ENCODE measurements around the gene SLC4A1.
A peak's percentile ranks its signal among the peaks of the same experiment; 100 is the strongest.
"Not testable (repeated sequence)": the region's sequence is repeated elsewhere in the genome, so short reads cannot be mapped to it uniquely, and the experiment has no call there.

Gene SLC4A1

GRCh38 chr17:44255915-44256314 is 12.0 kb downstream of the SLC4A1 start:
- DNase-seq: no peak

DNA sequence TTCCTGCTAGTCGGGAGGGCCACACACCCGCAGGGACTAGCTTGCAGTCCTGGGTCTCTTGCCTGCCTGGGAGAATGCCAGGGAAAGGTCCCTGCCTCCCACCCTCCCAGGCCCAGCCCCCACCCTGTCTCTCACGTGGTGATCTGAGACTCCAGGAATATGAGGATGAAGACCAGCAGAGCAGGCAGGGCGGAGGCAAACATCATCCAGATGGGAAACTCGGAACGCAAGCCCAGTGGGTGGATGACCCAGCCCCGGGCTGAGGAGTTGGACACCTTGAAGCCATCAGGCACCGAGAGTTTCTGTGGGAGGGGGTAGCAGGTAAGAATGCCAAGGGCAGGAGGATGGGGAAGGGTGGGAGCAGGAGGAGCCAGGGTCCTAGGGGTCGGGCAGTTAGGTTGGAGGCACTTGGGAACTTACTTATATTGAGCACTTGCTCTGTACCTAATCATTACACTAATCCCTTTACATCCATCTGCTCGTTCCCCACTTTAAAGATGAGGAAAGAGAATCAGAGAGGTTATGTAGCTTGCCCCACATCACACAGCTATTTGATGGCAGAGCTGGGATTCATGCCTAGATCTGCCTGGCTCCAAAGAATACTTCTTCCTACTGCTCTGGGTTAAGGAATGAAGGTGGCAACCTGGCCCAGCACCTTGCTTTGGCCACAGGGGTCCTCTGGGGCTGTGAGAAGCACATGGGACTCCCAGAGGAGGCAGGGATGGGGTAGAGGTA is 13.4 kb downstream of the SLC4A1 start:
- no peak for DNase-seq

DNA sequence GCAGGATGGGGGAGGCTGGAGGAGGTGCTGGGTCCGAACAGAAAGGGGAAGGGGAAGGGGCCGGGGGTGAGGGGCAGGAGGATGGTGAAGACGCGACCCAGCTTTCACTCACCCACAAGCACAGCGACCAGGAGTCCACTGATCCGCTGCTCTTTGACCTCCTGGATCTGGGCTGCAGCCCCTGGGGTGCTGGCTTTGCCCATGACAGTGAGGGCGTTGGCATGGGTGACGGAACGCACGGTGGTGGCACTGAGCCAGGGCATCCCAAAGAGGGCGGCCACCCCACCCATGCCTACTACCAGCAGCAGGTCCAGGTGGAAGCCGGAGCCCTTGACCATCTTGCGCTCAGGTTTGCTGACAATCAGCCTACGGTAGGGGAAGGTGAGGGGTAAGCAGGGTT is 14.9 kb downstream of the SLC4A1 start:
- DNase-seq: no peak

- no peak for DNase-seq
These were observed 16.9 kb downstream of the SLC4A1 start for GRCh38 chr17:44251062-44251461.

DNA sequence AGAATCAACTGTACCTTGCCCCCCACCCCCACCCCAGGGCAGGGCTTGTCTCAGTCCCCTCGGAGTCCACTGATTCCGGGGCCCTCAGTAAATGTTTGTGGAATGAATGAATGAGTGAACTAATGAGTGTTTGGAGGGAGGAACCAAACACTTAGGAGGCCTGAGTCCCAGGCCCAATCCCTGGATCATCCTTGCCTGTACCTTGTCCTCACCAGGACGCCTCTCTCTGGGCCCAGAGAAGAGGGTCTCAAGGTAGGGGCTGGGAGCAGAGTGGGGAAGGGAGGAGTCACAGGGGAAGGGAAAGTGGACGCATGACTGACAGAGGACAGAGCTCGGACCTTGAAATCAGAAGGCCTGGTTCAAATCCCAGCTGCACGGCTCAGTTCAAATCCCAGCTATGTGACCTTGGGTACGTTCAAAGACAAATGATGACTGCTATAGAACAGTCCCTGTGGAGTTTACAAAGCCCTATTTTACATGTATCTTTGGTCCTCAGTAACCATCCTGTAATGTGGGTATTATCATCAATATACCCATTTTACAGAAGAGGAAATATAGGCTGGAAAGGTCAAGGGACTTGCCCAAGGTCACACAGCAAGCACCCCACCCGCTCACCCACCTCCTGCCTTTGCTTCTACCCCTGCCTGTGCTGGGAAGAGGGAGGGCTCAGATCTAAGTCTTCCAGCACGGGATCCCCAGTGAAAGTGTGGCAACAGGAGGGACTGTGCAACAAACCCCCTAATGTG is 18.3 kb downstream of the SLC4A1 start:
- DNase-seq: no peak

DNA sequence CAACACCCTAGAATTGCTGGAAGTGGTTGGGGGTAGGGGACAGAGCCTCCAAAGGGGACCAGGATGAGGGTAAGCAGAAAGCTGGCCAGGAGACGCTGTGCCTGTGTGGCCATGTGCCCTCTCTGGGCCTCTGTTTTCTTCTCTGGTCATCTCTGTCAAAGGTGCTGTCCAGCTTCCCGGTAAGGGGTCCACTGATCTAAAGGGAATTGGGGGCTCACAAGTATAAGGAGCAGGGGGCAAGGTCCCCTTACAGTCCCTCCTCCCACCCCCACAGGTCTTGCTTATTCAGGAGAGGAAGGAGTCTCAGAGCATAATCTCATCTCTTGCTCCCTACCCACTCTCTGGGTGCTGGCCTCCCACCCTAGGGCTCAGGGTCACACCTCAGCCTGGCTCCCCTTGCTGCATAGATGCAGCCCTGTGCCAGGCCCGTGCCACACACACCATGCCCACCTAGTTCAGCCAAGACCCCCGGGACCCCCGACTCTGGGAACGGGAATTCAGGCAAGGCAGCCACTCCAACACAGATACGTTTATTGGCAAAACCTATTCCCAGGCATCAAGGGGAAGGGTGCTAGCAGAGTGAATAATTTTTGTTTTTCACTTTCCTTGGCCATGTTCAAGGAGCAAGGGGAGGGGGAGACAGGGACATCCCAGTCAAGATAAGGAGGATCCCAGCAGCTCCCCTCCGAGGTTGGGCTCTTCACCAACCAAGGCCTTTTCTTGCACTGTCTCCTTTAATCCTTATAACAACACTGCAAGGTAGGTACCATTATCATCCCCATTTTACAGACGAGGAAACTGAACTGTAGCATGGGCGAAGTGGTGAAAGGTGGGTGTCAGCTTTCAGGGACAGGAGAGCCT is 19.8 kb downstream of the SLC4A1 start:
- no peak for DNase-seq

GRCh38 chr17:44247440-44247841 is 20.5 kb downstream of the SLC4A1 start:
- DNase-seq: no peak

DNA sequence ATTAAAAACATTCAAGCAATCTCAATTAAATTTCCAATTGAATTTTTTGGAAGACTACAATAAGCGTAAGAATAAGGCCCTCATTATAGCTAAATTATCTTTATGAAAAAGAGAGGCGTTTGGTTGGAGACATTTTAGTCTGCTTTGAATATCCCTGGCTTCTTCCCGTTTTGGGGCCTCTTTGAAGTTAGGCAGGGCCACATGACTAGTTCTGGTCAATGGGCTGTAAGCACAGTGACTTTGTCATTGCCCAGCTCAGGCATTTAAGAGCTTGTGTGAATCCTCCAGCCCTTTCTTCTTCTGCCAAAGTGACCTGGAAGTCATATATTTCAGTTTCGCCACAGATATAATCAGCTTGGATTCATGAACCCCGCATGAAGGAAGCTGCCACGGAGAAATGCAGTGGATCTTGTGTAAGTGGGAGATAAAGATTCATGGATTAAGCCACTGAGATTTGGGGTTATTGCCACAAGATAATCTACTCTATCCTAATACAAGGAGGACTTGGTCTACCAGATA is 26.8 kb downstream of the SLC4A1 start:
- DNase-seq: no peak

DNA sequence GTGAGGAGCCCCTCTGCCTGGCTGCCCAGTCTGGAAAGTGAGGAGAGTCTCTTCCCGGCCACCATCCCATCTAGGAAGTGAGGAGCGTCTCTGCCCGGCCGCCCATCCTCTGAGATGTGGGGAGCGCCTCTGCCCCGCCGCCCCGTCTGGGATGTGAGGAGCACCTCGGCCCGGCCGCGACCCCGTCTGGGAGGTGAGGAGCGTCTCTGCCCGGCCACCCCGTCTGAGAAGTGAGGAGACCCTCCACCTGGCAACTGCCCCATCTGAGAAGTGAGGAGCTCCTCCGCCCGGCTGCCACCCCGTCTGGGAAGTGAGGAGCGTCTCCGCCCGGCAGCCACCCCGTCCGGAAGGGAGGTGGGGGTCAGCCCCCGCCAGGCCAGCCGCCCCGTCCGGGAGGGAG is 30.0 kb downstream of the SLC4A1 start:
- DNase-seq: not testable (repeated sequence)

DNA sequence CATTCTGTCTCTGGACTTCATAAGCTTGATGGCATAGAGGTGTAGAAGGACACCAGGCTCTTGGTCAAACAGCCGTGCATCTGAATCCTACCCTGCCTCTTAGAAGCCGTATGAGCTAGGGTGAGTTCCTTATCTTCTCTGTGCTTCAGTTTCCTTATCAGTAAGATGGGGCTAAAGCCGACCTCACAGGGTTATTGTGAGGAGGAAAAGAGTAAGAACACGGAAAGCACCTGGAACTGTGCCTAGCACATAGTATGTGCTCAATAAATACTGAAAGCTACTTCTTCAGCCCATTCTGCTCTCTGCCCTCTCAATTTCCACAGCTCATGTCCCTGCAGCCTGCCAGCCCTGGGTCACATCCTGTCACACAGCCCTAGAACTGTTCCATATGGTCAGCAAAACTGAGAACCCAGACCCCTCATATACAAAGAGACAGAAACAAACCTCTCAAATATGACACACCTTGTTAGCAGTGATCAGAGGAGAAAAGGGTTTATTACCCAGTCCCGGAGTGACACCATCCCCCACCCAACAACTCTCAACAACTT is 31.4 kb downstream of the SLC4A1 start:
- DNase-seq: no peak

- DNase-seq: no peak
These were observed 32.4 kb downstream of the SLC4A1 start for GRCh38 chr17:44235583-44235936.

DNA sequence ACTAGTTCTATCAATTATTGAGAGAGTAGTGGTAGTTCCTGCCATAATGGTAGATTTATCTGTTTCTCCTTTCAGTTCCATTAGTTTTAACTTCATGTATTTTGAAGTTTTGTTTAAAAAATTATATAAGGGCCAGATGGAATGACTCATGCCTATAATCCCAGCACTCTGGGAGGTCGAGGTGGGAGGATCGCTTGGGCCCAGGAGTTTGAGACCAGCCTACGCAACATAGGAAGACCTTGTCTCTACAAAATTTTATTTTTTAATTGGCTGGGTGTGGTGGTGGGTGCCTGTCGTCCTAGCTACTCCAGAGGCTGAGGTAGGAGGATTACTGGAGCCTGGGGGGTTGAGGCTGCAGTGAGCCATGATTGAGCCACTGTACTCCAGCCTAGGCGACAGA is 34.4 kb downstream of the SLC4A1 start:
- DNase-seq: no peak

GRCh38 chr17:44232061-44232460 is 35.9 kb downstream of the SLC4A1 start:
- DNase-seq: no peak

- DNase-seq: no peak
These were observed 37.8 kb downstream of the SLC4A1 start for GRCh38 chr17:44230140-44230539.

DNA sequence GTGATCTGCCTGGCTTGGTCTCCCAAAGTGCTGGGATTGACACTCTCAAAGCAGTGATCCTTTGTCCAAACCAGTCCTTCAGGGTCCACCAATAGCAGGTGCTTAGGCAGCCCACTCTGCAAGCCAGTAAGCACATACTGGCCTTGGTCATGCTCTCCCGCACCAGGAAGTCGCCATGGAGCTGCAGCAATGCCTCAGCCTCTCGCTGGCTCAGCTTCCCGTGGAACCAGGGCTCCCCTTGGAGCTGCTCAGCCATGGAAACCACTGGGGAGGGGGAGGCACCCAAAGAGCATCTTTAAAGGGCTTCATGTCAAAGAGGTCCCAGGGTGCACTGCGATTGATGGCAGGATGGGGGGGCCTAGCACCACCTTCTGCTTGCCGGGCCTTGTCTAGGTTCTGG is 38.8 kb downstream of the SLC4A1 start:
- no peak for DNase-seq

- DNase-seq: no peak
These were observed 44.3 kb downstream of the SLC4A1 start for GRCh38 chr17:44223541-44224071.

GRCh38 chr17:44222112-44222869 is 45.6 kb downstream of the SLC4A1 start:
- DNase-seq: no peak

DNA sequence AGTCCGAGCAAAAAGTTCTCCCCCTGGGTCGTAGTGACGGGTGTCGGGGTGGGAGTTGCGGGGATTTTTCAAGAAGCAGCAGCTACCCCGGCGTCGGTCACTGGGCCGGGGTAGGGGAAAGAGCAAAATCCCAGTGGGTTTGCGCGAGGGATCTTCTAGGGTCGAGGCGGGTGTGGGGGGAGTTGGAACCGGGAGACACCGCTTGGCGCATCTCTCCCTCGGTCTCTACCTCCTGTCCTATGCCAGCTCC is 46.1 kb downstream of the SLC4A1 start:
- no peak for DNase-seq

- DNase-seq: peak; percentile 39
These were observed 46.7 kb downstream of the SLC4A1 start for GRCh38 chr17:44221084-44221861.

DNA sequence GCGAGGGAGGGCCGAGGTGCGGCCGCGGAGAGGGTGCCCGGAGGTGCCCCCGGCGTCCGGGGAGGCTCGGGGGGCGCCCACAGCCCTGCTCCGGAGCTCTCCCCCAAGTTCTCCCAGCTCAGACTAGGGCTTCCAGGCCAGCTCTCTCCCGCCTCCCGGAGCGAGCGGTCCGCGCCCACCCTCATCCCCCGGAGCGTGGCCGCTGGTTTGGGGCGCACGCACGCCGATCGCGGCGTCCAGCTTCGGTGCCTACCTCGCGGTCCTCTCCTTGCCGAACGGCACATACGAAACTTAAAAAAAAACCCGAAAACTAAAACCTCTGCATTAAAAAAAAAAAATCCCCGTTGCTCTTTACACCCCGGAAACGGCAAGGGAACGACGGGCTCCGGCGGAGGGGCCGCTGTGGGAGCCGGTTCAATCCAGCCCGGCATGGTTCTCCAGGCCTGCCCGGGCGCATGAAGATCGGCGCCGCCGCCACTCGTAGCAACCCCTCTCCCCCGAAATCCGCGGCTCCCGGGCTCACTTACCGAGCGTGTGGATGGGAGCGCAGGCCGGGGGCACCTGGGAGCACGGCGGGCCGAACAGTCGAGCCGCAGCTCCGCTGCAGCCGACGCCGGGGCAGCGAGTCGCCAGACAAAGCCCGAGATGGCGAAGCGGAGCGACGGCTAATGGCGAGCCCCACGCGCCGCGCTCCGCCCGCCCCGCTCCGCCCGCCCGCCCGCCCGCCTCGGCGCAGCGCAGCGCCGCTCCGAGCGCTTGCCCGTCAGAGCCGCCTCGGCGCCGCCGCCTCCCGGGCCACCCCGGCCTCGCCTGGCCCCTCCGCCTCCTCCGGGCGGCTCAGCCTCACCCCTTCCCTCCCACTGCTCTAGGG is 47.5 kb downstream of the SLC4A1 start:
- DNase-seq: peak; percentile 49

All from activated gamma-delta T cell (primary cell).